ENCODE data around the gene ANKRD13D. TPM values are rescaled to one million over a fixed set of nuclear protein-coding genes. Genes with fewer than 3 reads are reported as not detected.

ANKRD13D gene
- total RNA-seq, 4 donors from 2014 or later: 46.8 to 158 (median 69.5) TPM

DNA sequence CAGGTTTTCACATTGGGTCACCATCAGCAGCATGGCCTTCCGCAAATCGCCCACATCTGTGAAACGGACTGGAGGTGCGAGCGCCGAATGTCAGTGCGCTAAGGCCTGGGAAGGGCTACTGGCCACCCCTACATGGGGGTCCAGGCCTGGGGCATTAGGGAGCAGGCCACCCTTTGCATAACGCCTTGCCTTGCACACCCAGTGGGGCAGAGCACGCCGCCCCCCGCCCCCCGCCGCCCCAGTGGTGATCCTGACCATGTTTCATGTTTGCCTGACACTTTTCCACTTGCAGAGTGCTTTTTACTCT is 20.2 kb upstream of the ANKRD13D start:
- Histone ChIP-seq H3K27ac (peak overlapping the region in 3 of 4 donors; percentile 92 to 98 (median 96)), H3K27me3 (no peaks in the 10 kb centered on the region), H3K9me3 (no peaks in the 10 kb centered on the region), H3K4me3 (peak overlapping the region in 3 of 4 donors; percentile 39 to 99 (median 89)), H3K36me3 (peaks cover 0 to 10% (median 4%) of the 10 kb centered on the region in 3 donors), H3K4me1 (peaks cover 5 to 77% (median 67%) of the 10 kb centered on the region in 4 donors)
- TF ChIP-seq CTCF (IDR thresholded peaks at IDR 0.05) (no peak), EP300 (IDR thresholded peaks at IDR 0.05) (no peak), POLR2A (IDR thresholded peaks at IDR 0.05) (no peak)
- DNase-seq (ENCODE audit: low spot score in 2 of 2): no peak
- 83 to 93% methylated on average over 7 to 12 of the region's 13 CpGs for WGBS, 2 donors

GRCh38 chr11:67269401-67270255 is 19.5 kb upstream of the ANKRD13D start:
- 10 to 11% methylated on average over 9 to 15 of the region's 15 CpGs for WGBS, 2 donors
- H3K4me3 ChIP-seq: peak overlapping the region in 3 of 4 donors; percentile 13 to 99 (median 39)
- TF ChIP-seq EP300 (IDR thresholded peaks at IDR 0.05): no peak
- no peak for TF ChIP-seq POLR2A (IDR thresholded peaks at IDR 0.05)
- no peak for TF ChIP-seq CTCF (IDR thresholded peaks at IDR 0.05)

DNA sequence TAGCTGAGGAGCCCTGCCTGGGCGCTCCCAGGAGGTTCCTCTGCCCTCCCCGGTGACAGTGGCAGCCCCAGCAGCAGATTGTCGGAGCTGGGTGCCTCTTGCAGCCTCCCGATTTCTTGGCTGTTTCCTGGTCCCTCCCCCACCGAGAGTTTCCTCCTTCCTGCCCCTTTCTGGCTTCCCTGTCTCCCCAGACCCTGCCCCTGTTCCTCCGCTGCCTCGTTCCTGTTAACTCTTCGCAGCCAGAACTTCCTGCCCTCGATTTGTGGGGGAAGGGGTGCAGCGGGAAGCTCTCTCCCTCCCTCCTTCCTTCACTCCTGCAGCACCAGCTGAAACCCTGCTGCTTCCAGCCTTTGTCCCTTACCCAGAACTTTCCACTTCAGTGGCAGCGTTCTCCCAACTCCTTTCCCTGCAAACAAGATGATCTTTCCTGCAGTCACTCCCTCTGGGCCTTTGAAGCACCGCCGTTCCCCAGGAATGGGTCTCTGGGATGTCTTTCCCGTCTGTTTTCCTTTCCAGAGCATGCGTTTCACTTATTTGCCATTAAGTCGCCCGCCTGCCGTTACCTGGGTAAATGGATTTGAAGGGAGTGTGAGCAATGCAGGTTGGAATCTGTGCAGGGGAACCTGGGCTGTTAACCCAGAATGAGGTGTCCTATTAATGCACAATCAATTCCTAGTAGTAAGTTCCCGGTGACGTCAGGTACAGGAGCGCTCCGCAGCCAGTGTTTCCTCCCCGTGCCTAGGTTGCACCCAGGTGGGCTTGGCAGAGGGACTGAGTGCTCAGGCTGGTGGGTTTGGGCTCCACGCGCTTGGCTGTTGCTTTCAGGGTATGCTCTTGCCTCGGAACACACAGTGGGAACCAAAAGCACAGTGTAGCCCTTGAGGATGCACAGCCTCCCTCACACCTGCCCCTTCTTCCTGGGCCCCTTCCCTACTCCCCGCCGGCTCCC is 18.6 kb upstream of the ANKRD13D start:
- WGBS, 2 donors: 30 to 32% methylated on average over 27 to 28 of the region's 28 CpGs
- no peaks in the 10 kb centered on the region for H3K9me3 ChIP-seq
- no peaks in the 10 kb centered on the region for H3K27me3 ChIP-seq
- H3K27ac ChIP-seq: peak overlapping the region; percentile 9 to 98 (median 94)
- peak overlapping the region in 3 of 4 donors; percentile 13 to 99 (median 39) for H3K4me3 ChIP-seq
- TF ChIP-seq EP300 (IDR thresholded peaks at IDR 0.05) (peak in 1 of 2 donors; percentile 21), CTCF (IDR thresholded peaks at IDR 0.05) (no peak)
- peaks cover 0 to 10% (median 4%) of the 10 kb centered on the region in 3 donors for H3K36me3 ChIP-seq
- peaks cover 5 to 91% (median 83%) of the 10 kb centered on the region in 4 donors for H3K4me1 ChIP-seq
- DNase-seq (ENCODE audit: low spot score in 2 of 2): no peak

More at GRCh38 chr11:67269401-67270255, 19.5 kb upstream of the ANKRD13D start:
- Histone ChIP-seq H3K9me3 (no peaks in the 10 kb centered on the region), H3K27me3 (no peaks in the 10 kb centered on the region), H3K4me1 (peaks cover 5 to 84% (median 74%) of the 10 kb centered on the region in 4 donors), H3K27ac (peak overlapping the region; percentile 9 to 98 (median 94)), H3K36me3 (peaks cover 0 to 10% (median 4%) of the 10 kb centered on the region in 3 donors)
- DNase-seq (ENCODE audit: low spot score in 2 of 2): no peak

- H3K4me1 ChIP-seq: peaks cover 5 to 91% (median 87%) of the 10 kb centered on the region in 4 donors
- TF ChIP-seq POLR2A (IDR thresholded peaks at IDR 0.05) (no peak), EP300 (IDR thresholded peaks at IDR 0.05) (no peak), CTCF (IDR thresholded peaks at IDR 0.05) (no peak)
- no peak for DNase-seq (ENCODE audit: low spot score in 2 of 2)
- peak overlapping the region in 2 of 4 donors; percentile 39 to 99 for H3K4me3 ChIP-seq
- H3K27me3 ChIP-seq: no peaks in the 10 kb centered on the region
- peak overlapping the region in 3 of 4 donors; percentile 90 to 98 (median 96) for H3K27ac ChIP-seq
- H3K36me3 ChIP-seq: peaks cover 0 to 10% (median 4%) of the 10 kb centered on the region in 3 donors
- 49 to 66% methylated on average over 5 of the region's 5 CpGs for WGBS, 2 donors
- no peaks in the 10 kb centered on the region for H3K9me3 ChIP-seq
Measured at GRCh38 chr11:67271205-67271540, 17.9 kb upstream of the ANKRD13D start.

Data from tibial nerve (tissue), 4 donors.